Aorta (tissue), 5 donors: Measurements from ENCODE around the gene TEKT4. TPM values are rescaled to one million over a fixed set of nuclear protein-coding genes. Genes with fewer than 3 reads are reported as not detected.
"Not testable (repeated sequence)": the region's sequence is repeated elsewhere in the genome, so short reads cannot be mapped to it uniquely, and the experiment has no call there.

Experiments used
- ATAC-seq: fragments of 200-7000 bp; cut with Tn5 transposase; one replicate; pipeline ENCODE4 v1.9.1; 2022; ENCODE audit warnings: moderate library complexity; ENCODE audit not compliant: low FRiP score
- DNase-seq, 2 donors: peaks; one replicate each; pipeline ENCODE4 v3.0.0-alpha.2; 2020
- H3K27ac ChIP-seq, 2 donors: one replicate each; pipeline ENCODE4 v1.5.1; 2013; ENCODE audit warnings: low read length in 2 of 2, mild to moderate bottlenecking in 2 of 2, moderate library complexity in 2 of 2, control low read depth in 1 of 2, inconsistent platforms in 1 of 2, low read depth in 1 of 2
- H3K27me3 ChIP-seq, 2 donors: one replicate each; pipeline ENCODE4 v1.6.1; 2013; ENCODE audit warnings: control low read depth in 1 of 2, low read length in 1 of 2, mild to moderate bottlenecking in 1 of 2, moderate library complexity in 1 of 2; ENCODE audit not compliant: insufficient read depth in 2 of 2, control insufficient read depth in 1 of 2
- H3K36me3 ChIP-seq, 2 donors: one replicate each; pipeline ENCODE4 v1.6.1; 2013; ENCODE audit warnings: control low read depth in 1 of 2, low read length in 1 of 2, mild to moderate bottlenecking in 1 of 2; ENCODE audit not compliant: insufficient read depth in 2 of 2, control insufficient read depth in 1 of 2
- H3K4me1 ChIP-seq, 2 donors: one replicate each; pipeline ENCODE4 v1.6.1; 2013; ENCODE audit warnings: low read length in 2 of 2, control low read depth in 1 of 2, mild to moderate bottlenecking in 1 of 2, moderate library complexity in 1 of 2; ENCODE audit not compliant: insufficient read depth in 2 of 2, control insufficient read depth in 1 of 2
- H3K4me3 ChIP-seq, 2 donors: one replicate each; pipeline ENCODE4 v1.5.1; 2013; ENCODE audit warnings: low read length in 2 of 2, control low read depth in 1 of 2, mild to moderate bottlenecking in 1 of 2
- H3K9me3 ChIP-seq: one replicate; pipeline ENCODE4 v1.6.1; 2013; ENCODE audit warnings: mild to moderate bottlenecking, low read length; ENCODE audit not compliant: control insufficient read depth
- WGBS, 2 donors: extraction: QIAGEN DNeasy Blood & Tissue Kit; methylation state at CpG; one replicate each; pipeline ENCODE4 v1.1.7; 2013; 5-methylcytosine and 5-hydroxymethylcytosine counted together
- intact Hi-C, 2 donors: fragments of 100-400 bp; cut with DNase I; formaldehyde crosslinking; loops; one replicate each; pipeline versions ENCODE4 v1.14.2 to v1.15.0; 2022
- long read RNA-seq, 2 donors: library from polyadenylated mRNA; unstranded; transcript quantifications; one replicate each; pipeline ENCODE4 v2.0.0, GENCODE V29; 2020 to 2021
- polyA plus RNA-seq, 2 donors: library from polyadenylated mRNA; stranded (reverse); fragments of 200-250 nt; gene quantifications; one replicate each; pipeline ENCODE4 v1.2.3, GENCODE V29; 2013
- total RNA-seq, 2 donors: library from RNA; stranded (reverse); fragmentation: NEBNext Ultra II Directional; extraction: Animal tissue kit (Norgen Biotek cat#: 25700); gene quantifications; one replicate each; pipeline ENCODE4 v1.2.1, GENCODE V29; 2021
- donor health status: healthy with polysubstance abuse.
- donor health status: Bipolar disorder and iron deficiency.
- donor health status: DM: no; HTN: no; CAD: no.
- donor health status: DM: no; HTN: no; CAD: no.
- donor health status: DM: yes; HTN: yes; CAD: no.

Gene TEKT4
- not detected for total RNA-seq
- polyA plus RNA-seq: not detected
- long read RNA-seq, donor 1: 0 reads
- long read RNA-seq, donor 2: 0 reads

- H3K9me3 ChIP-seq: no peaks in the 10 kb centered on the region
- H3K4me1 ChIP-seq: no peaks in the 10 kb centered on the region
- DNase-seq (peak in 1 of 2 donors; percentile 65), ATAC-seq (peak; percentile 44)
- no peaks in the 10 kb centered on the region for H3K36me3 ChIP-seq
- H3K27me3 ChIP-seq: no peaks in the 10 kb centered on the region
- intact Hi-C loops: no loop called here
- 45 to 58% methylated on average over 56 to 59 of the region's 59 CpGs for WGBS, 2 donors
- H3K4me3 ChIP-seq: no peak within 1 kb of the TSS
- no peak within 1 kb of the TSS for H3K27ac ChIP-seq
Observed at GRCh38 chr2:94871226-94872087, at the start of gene TEKT4. Gene TEKT4 (plus strand): TSS chr2:94871430. CDS start chr2:94871580, 150 bp downstream.

GRCh38 chr2:94839224-94839623 lies 32.0 kb upstream of the TEKT4 start:
- ATAC-seq, H3K27me3 ChIP-seq, H3K27ac ChIP-seq, intact Hi-C loops, H3K36me3 ChIP-seq, H3K4me3 ChIP-seq, H3K9me3 ChIP-seq, H3K4me1 ChIP-seq, DNase-seq: not testable (repeated sequence)
- 33 to 38% methylated on average over 2 of the region's 2 CpGs for WGBS, 2 donors

GRCh38 chr2:94856856-94857255 lies 14.4 kb upstream of the TEKT4 start:
- H3K4me1 ChIP-seq, H3K27me3 ChIP-seq, H3K27ac ChIP-seq, ATAC-seq, intact Hi-C loops, H3K36me3 ChIP-seq, H3K9me3 ChIP-seq, H3K4me3 ChIP-seq: not testable (repeated sequence)
- 1 to 2% methylated on average over 23 to 35 of the region's 35 CpGs for WGBS, 2 donors
- peak in 1 of 2 donors; percentile 55 for DNase-seq

GRCh38 chr2:94857367-94858162 lies 13.7 kb upstream of the TEKT4 start:
- WGBS, 2 donors: 2 to 4% methylated on average over 55 to 58 of the region's 58 CpGs
- H3K9me3 ChIP-seq, intact Hi-C loops, H3K4me3 ChIP-seq, H3K27me3 ChIP-seq, H3K36me3 ChIP-seq, H3K4me1 ChIP-seq, ATAC-seq, H3K27ac ChIP-seq: not testable (repeated sequence)
- peak in 1 of 2 donors; percentile 65 for DNase-seq

- not testable (repeated sequence) for H3K4me1 ChIP-seq, H3K9me3 ChIP-seq
- peak; percentile 30 to 55 for DNase-seq
Observed at GRCh38 chr2:94858163-94858888, 12.9 kb upstream of the TEKT4 start.

GRCh38 chr2:94861308-94862152 lies 9.7 kb upstream of the TEKT4 start:
- Histone ChIP-seq H3K4me1 (no peaks in the 10 kb centered on the region), H3K4me3 (no peak overlapping the region), H3K27me3 (no peaks in the 10 kb centered on the region), H3K9me3 (no peaks in the 10 kb centered on the region), H3K27ac (no peak overlapping the region), H3K36me3 (no peaks in the 10 kb centered on the region)
- DNase-seq: peak; percentile 34 to 69
- 3% methylated on average over 46 to 60 of the region's 60 CpGs for WGBS, 2 donors
- ATAC-seq: no peak
- intact Hi-C loops: no loop called here

More at GRCh38 chr2:94858163-94858888, 12.9 kb upstream of the TEKT4 start:
- H3K27ac ChIP-seq, H3K27me3 ChIP-seq, H3K36me3 ChIP-seq, intact Hi-C loops, H3K4me3 ChIP-seq, ATAC-seq: not testable (repeated sequence)
- 29 to 39% methylated on average over 31 to 38 of the region's 38 CpGs for WGBS, 2 donors

GRCh38 chr2:94862903-94863302 lies 8.3 kb upstream of the TEKT4 start:
- 85 to 87% methylated on average over 17 of the region's 17 CpGs for WGBS, 2 donors
- peak in 1 of 2 donors; percentile 43 for DNase-seq
- H3K4me1 ChIP-seq, H3K36me3 ChIP-seq, H3K4me3 ChIP-seq, H3K27me3 ChIP-seq, intact Hi-C loops, H3K27ac ChIP-seq, H3K9me3 ChIP-seq, ATAC-seq: not testable (repeated sequence)

GRCh38 chr2:94869131-94869530 lies 2.1 kb upstream of the TEKT4 start:
- DNase-seq: no peak
- no peaks in the 10 kb centered on the region for H3K9me3 ChIP-seq
- H3K36me3 ChIP-seq: no peaks in the 10 kb centered on the region
- no peaks in the 10 kb centered on the region for H3K4me1 ChIP-seq
- no peak overlapping the region for H3K4me3 ChIP-seq
- H3K27me3 ChIP-seq: no peaks in the 10 kb centered on the region
- intact Hi-C loops: no loop called here
- no peak for ATAC-seq
- WGBS, 2 donors: 91 to 94% methylated on average over 4 of the region's 4 CpGs
- H3K27ac ChIP-seq: no peak overlapping the region
